CD4-positive, alpha-beta T cell treated with Interleukin-21 for 1 hour (primary cell): Measurements from ENCODE around the gene C19orf25.

Experiments used
- DNase-seq: peaks from one replicate; pipeline ENCODE4 v3.0.0-alpha.2; 2020

Gene C19orf25

DNA sequence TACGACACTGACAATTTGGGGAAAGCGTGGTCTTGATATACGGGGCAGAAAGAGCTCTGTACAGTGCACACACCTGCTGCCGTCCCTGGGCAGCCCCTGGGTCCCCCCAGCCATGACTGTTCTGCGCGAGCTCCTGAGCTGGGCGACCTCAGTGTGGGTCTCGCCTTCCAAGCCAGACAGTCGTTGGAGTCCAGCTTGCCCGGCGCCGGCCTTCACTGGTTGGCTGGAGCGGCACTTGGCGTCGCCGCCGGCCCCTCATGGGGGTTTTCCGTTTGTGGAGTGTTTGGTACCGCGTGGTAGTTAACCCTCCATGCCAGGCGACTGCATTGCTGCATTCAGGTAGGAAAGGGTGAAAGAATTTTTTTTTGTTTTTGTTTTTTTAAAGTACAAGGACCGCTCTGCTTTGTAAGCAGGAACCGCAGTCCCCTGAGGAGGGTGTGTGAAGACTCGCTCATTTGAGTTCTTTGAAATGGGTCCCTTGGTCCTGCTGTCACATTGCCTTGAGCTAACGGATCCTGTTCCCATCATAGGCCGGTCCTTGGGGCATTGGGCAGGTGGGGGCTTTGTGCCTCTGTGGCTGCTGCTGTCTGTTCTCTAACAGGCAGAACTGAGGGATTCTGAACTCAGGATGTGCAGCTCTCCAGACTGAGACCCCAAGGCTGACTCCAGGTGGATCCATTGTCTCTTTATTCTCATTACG lies 51.6 kb downstream of the C19orf25 start:
- DNase-seq, result no peak

DNA sequence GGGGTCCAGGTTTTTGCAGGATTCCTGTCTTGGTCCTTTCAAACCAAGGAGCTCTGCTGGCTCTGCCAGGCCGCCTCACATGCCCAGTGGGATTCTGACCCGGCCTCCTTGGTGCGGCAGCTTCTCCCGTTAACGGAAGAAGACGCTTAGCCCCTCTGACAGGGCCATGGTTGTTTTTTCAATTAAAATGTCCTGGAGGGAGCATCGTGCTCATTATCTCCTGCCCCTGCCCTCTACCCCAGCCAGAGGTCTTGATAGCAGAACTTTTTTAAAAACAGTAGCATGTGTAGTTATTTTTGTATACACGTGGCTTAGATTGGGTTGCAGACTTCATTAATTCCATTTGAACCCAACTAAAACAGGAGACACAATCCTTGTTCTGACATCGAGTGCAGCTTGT lies 52.3 kb downstream of the C19orf25 start:
- no peak for DNase-seq

GRCh38 chr19:1425902-1426301 lies 53.1 kb downstream of the C19orf25 start:
- DNase-seq, result no peak

DNA sequence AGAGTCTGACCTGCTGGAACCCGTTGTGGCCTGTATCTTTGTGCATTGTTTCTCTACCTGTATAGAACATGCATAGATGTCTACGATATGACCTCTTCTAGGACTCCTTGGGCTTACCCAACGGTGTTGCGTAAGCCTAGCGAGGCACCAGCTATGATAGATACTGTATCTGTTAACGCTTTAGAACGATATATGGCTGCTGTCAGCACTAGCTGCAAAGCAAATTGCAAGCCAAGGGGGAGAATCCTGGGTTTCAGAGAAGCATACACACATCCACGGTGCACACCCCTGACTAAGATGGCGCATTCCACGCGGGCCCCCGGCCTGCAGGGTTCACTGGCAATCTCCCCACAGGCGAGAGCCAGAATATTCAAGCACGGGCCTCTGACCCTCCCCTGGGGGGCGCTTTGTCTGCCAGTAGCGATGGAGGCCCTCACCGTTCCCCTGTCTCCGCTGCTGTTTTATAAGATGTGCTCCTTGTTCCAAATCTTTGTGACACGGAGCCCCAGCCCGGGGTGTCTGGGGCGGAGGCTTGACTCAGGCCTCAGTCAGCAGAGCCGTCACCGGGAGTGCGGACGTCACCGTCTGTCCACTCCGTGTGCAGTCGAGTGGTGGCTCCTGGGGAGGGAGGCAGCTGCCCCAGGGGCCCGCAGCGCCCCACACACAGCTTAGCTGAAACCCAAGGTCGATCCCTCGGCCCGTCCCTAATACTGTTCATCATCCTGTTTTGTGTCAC lies 53.7 kb downstream of the C19orf25 start:
- DNase-seq, result no peak

DNA sequence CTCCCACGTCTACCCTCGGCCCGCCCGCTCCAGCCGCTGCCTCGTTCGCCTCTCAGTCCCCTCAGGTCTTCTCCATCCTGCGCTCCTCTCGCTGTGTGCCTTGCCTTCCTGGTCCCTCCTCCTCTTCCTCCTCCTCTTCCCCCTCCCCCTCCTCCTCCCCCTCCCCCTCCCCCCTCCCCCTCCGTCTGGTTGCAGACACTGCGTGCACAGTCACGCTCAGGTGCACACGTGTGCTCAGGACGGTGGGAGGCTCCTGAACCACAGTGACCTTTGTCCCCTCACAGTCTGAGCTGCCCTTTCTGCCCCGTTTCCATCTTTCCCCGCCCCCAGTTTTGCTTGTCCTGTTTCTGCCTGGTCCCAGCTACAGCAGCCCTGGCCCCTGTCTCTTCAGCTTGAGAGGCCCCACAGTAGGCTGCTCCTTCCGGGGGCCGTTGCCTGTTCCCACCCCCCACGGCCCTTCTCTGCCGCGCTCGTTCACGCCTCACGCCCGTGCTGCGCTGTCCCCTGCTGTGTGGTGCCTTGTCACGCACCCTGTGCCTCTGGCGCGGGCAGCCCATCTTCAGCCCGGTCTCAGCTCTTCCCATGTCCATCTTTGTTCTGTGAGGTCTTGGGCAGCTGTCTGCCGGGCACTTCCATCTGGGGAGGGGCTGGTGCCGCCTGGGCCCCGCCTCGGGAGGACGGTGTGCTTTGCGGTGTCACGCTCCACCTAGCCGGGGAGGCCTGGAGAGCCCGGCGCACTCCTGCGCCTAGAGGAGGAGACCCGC lies 54.6 kb downstream of the C19orf25 start:
- DNase-seq, result no peak

GRCh38 chr19:1423436-1424191 lies 55.4 kb downstream of the C19orf25 start:
- DNase-seq, result no peak
